ENCODE results near the gene UBP1. TPM values are rescaled to one million over a fixed set of nuclear protein-coding genes. Genes with fewer than 3 reads are reported as not detected.

The UBP1 gene
- total RNA-seq, 1 donor from 2014 or later: 39.3 TPM

DNA sequence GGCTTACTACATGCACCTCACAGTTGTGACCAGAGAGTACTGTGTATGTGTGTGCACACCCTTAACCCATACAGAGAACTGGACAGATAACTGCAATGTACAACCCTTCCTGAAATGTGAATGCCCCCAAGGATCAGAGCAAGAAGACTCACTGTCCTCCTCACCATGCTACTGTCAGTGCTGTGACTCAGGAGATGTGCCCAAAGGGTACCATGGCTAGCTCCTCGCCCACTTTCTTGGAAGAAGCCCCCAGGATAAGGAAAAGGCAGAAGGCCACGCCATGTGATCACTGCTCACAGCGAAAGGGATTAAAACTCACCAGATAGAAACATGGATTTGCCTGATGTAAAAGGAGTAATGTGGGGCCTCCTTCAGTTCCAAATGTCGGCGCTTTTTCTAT lies 41.8 kb downstream of the UBP1 start:
- ATAC-seq (no peak), DNase-seq (no peak)
- intact Hi-C loops (cut with micrococcal nuclease): no loop called here

DNA sequence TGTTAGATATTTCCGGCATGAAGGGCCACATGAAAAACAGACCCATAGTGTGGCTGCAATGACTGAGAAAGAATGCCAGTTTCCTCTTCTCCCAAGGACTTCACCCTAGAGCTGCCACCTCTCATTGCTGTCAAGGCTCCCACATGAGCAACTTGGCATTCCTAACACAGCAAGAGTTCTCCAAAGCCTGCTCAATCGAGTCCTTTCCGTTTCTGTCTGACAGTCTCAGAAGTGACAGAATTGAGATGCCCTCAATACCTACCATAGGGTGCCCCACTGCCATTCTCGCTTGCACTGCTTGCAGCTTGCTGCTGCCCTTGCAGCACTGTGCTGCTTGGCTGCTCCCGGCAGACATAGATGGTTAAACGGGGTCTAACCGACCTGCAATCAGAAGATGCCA lies 44.3 kb downstream of the UBP1 start:
- no peak for ATAC-seq
- no peak for DNase-seq
- intact Hi-C loops (cut with micrococcal nuclease): no loop called here

DNA sequence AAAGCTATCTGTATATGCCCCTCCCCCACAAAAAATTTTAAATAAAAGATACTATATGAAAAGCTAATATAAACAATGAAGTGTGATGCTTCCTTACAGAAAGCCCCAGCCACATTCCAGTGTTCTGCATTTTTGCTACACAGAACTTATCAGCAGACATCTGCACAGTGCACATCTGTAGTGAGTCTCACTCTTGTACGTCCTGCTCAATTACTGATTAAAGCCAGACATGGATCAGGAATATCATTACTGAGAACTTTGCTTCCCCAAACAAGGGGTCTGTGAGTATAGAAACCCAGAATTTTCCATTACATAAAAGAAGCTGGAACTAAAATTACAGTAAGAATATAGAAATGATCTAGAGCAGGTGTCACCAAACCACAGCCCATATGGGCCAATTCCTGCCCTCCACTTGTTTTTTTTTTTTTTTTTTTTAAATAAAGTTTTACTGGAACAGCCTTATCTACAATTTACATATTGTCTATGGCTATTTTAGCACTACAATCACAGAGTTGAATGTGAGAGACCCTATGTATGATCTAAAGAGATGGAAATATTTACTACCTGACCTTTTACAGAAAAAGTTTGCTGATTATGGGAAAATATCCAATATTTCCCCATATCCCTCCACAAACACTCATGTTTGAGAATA lies 45.7 kb downstream of the UBP1 start:
- no peak for ATAC-seq
- intact Hi-C loops (cut with micrococcal nuclease): no loop called here
- no peak for DNase-seq

DNA sequence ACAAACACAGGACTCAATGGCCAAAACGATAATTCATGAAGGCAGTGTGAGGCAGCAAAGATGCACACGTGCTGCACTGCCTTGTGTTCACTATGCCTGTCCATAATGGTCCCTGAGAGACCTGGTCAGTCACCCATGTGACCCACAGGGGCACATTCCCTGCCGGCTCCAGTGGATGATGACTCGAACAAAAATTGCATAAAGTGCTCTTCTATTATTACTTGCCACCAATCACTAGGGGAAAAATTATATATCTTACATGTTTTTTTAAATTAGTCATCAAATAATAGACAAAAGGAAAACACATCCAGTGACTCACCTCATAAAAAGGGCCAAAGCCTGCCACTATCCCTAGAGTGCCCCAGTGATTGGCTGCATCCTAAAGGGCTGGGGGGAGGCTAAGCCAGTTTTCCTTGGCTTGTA lies 47.5 kb downstream of the UBP1 start:
- ATAC-seq (no peak), DNase-seq (no peak)
- intact Hi-C loops (cut with micrococcal nuclease): no loop called here

DNA sequence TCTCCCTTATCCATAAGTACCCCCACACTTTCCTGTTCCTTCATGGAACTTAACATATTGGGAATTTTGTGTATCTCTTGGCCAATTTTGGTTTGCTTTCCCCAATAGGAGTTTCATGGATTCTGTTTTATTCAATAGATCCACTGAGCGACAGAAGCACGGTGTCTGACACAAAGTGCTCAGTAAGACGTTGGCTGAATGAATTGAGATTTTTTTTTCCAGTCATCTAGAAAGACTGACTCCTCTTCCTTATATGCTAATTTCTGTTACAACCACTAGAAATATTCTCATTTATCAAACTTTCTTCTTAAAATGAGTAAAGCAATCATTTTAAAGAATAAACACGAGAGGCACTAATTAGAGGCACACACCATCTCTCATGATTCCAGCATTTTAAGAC lies 48.1 kb downstream of the UBP1 start:
- DNase-seq: no peak
- ATAC-seq: no peak
- intact Hi-C loops (cut with micrococcal nuclease): no loop called here

DNA sequence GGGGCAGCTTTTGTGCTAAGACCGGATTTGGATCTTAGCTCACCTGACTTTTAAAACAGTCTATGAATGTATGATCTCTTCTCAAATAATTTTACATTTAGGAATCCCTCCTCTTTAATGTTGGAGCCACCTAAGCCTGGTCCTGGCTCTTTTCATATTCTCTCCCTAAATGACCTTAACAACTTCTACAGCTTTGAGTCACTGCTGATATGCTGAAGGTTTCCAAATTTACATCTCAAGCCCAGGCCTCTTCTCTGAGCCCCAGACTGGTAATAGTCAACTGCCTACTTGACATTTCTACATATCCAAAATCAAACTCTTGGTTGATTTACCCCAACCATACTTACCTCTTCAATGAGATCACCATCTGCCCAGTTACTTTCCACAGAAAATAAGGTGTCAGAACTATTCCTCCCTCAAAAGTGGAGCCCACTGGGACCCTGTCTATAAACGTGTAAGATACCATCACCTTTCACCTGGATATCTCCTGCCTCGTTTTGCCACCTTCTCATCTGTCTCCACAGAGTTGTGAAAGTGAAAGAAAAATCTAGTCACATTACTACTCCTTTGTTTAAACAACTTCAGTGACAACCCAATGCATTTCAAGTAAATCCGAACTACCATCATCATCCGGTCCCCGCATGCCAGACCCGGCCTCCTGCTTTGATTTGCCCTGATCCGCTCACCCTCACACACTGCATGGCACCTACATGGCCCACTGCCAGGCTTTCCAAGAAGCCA lies 48.8 kb downstream of the UBP1 start:
- intact Hi-C loops (cut with micrococcal nuclease): no loop called here
- peak; percentile 77 for ATAC-seq
- DNase-seq: no peak

DNA sequence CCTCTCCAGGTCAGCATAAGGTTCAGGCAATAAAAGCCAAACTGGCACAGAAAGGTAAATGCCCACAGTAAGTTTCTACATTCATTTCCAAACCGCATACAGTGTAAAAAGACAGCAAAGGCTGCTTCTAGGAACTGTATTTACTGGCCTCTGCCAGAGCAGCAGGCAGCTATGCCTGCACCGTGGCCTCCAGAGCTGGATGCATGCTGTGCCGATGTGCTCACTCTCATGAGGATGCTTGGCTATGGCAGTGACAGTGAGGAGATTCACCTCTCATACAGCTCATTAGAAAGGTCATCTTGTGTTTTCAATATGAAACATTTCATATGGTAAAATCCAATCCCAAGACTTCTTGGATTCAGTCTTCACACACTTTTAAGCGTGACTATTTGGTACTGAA lies 50.3 kb downstream of the UBP1 start:
- DNase-seq (no peak), ATAC-seq (no peak)
- intact Hi-C loops (cut with micrococcal nuclease): no loop called here

DNA sequence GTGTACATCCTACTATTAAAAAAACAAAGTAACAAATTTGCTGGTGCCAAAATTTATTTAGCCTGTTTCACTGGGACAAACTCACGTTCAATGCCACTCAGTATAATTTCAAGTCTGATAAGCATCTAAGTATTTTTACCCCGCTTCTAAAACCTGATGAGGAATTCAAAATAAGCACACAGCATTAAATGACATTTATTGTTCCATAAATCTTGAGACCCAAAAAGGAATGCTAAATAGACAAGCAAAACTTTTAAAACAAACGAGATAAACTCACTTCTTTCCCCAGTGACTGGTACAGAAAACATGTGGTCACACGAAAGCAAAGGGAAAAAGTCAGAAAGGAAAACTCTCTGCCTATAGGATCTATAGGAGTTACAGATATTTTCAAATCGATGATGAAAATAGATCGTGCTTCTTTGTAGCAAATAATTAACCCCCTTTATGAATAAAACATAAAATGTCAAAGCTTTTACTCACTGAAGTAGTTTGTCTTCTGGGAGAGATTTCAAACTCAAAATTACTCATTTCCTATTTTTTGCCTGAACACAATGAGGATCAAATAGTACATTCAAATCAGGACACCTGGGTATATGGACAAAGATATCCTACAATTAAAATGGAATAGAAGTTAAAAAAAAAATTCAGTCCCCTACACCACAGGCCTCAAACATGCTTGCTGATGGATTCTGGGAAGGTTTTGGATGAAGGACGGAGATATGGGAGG lies 51.7 kb downstream of the UBP1 start:
- no peak for DNase-seq

DNA sequence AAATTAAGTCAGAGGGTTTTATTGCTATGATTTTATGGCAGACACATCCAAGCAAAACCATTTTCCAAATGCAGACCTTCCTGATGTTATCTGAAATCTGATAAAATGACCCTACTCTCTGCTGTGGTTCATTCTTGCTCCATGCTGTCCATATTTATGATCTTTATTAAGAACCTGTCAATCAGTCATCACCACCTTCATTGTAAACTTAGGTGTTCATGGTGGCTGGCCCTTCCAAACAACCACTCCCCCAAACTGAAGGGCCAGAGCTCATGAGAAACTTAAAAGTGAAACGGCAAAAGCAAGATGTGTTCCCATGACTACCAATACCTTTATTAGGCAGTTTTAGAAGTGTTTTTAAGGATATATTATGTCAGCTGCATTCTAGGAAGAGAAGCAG lies 53.6 kb downstream of the UBP1 start:
- DNase-seq (no peak), ATAC-seq (no peak)
- intact Hi-C loops (cut with micrococcal nuclease): no loop called here

More for the DNA sequence above, 51.7 kb downstream of the UBP1 start:
- ATAC-seq: no peak
- intact Hi-C loops (cut with micrococcal nuclease): no loop called here

DNA sequence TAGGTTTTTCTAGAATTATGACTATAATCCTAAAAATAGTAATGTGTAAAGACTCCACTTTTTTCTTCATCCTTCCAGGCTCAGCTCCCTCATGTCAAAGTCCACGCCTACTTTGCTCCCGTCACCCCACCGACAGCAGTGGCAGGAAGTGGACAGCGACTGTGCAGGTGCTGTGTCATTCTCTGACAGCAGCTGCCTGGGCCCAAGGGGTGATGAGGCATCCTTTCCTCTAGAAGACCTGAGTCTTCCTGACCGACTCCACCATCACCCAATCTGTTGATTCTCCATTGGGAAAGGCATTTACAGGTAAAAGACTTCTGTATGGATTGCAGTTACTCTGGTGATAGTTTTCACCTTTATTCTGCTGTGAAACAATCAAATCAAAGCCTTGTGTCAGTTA lies 54.8 kb downstream of the UBP1 start:
- DNase-seq (no peak), ATAC-seq (no peak)
- intact Hi-C loops (cut with micrococcal nuclease): no loop called here

DNA sequence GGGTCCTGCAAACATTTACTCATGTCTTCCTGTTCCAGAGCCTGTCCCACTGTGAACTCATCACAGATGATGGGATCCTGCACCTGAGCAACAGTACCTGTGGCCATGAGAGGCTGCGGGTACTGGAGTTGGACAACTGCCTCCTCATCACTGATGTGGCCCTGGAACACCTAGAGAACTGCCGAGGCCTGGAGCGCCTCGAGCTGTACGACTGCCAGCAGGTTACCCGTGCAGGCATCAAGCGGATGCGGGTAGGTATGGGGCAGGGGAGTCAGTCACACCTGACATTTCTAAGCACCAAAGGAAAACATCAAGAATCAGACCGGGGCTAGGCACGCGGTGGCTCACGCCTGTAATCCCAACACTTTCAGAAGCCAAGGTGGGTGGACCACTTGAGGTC lies 56.3 kb downstream of the UBP1 start:
- DNase-seq: no peak
- ATAC-seq: no peak
- intact Hi-C loops (cut with micrococcal nuclease): no loop called here

DNA sequence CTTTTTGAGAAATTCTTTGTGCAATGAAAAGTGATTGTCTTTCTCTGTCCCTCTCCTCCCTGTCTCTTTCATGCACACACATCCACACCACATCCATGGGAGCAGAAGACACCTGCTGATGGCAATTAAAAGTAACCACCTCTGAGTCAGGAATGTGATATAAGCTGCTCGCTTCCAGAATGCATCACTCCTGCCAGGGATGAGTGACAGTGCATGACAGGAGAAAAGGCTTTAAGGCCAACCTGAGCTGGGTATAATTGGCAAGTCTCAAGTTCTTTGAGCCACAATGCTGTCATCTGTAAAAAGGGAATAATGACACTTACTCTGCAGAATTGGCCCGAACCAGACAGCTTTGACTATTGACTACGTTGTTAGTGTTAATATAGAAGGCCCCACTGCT lies 59.6 kb downstream of the UBP1 start:
- intact Hi-C loops (cut with micrococcal nuclease): no loop called here
- ATAC-seq (no peak), DNase-seq (no peak)

DNA sequence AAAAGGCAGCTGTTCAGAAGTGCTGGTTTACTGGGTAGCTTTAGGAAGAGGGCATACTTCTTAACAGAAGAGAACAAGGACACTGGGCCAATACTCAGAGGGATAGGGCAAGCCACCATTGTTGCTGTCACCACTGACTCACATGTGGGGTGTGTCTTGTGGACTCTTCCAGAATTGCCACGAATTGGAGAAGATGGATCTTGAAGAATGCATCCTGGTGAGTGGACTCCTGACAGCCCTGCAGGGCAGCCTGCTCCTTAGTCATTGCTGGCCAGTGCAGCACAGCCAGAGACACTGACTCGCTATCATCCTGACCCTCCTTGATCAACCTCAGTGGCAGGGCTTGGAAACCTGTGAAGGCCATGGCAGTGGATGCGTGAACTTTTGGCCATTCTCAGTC lies 62.3 kb downstream of the UBP1 start:
- intact Hi-C loops (cut with micrococcal nuclease): no loop called here
- DNase-seq (no peak), ATAC-seq (no peak)

DNA sequence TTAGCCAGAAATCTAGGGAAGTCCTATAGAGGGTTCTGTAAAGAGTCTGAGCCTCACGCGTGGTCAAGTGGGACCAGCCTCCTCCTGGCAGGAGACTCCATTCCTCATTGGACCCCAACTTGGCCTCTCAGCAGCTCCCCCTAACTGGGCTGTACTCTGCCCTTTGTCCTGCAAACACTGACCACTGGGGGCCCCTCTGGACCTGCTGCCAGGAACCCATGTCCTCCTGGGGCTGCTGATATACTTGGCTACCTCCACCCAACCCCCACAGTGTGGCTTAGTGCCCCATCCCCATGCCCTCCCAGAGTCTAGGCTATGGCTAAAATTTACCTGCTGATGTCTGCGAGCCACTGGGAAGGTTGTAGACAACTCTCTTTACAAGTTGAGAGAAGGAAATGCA lies 62.7 kb downstream of the UBP1 start:
- intact Hi-C loops (cut with micrococcal nuclease): no loop called here
- ATAC-seq (no peak), DNase-seq (no peak)

DNA sequence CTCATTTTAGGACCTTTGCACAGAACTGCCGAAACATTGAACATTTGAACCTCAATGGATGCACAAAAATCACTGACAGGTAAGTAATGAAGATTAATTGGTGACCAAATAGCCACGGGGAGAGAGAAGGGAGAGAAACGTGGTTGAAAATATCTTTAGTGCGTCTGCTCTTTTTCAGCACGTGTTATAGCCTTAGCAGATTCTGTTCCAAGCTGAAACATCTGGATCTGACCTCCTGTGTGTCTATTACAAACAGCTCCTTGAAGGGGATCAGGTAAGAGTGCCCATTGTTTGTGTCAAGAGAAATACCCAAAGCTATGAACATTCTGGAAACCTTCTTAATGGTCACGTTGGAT lies 67.1 kb downstream of the UBP1 start:
- no peak for ATAC-seq
- intact Hi-C loops (cut with micrococcal nuclease): loop anchor here (5.0 kb wide), 1 partner anchor 241 kb away; no protein-coding TSS in a partner anchor

DNA sequence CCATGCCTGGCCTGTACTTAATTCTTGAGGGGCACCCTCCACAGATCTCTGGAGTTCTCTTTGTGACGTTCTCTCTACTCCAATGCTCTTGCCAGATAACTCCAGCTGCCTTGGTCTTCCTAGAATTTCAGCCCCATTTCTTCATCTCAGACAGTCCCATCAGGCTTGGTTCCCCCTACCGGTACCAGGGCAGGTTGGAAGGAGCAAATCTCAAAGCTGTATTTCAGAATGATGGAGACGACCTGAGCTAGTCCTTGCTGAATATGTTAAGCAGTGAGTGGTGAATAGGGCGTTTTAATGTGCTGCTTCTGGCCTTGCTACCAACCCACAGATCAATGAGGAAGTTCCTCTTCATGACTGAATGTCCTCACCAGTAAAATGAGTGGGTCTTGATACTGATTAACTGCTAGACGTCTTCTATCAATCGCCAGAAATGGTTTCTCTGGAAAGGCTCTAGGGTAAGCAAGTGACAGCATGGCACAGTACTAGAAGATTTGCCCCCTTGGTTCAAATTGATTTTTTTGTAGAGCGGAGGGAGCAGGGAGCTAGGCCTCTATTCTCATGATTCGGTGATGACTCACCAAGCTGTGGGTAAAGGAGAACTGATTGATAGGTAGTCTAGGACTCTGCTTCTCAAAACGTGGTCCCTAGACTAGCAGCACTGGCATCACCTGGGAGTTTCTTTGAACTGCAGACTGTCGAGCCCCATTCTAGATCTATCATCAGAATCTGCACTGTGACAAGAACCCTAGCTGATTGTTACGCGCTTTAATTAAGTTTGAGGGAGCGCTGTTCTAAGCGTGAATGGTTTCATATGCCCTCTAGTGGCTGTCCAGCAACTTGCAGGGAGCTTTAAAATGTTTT lies 67.8 kb downstream of the UBP1 start:
- intact Hi-C loops (cut with micrococcal nuclease): loop anchor here (5.0 kb wide), 1 partner anchor 240 kb away; no protein-coding TSS in a partner anchor
- DNase-seq (no peak), ATAC-seq (peak; percentile 74)

More for the DNA sequence above, 67.1 kb downstream of the UBP1 start:
- no peak for DNase-seq

DNA sequence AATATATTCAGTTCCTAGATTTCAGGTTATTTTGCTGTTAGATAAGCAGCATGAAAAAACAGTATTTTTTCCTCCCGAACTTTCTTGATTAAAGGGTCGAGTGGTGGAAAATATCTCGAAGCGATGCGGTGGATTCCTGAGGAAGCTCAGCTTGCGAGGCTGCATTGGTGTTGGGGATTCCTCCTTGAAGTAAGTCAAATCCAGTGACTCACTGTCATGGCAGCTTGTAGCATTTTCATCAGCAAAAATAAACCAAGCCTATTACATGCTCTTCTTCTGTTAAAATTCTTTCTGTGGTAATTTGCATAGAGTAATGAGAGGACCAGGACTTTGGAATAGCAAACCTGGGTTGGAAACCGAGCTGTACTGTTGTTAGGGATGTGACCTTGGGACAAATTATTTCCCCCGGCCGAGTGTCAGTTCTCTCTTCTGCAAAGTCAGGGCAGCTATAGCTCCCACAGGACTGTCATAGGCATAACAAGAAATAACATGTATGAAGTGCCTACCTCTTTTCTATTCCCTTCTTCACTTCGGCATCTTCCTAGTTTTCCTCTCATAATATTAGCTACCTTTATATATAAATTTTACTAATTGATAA lies 75.6 kb downstream of the UBP1 start:
- intact Hi-C loops (cut with micrococcal nuclease): no loop called here
- ATAC-seq (no peak), DNase-seq (no peak)

DNA sequence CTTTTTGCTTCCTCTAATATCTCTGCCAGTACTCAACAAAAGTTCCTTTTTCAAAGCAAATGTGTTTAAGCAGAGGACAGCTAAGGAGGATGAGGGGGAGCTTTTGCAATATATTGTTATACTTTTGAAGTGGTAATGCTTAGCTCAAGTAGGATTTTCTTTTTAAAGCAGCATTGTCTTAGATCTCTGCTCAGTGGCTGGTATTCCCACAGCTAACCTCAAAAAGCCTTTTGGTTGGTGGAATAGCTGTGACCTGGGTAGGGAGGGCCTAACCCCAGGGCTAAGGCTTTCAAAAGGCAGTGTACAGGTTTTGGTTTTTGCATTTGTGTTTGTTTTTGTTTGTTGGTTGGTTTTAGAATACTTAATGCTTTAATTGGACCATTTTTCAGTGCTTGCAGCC lies 76.1 kb downstream of the UBP1 start:
- ATAC-seq (no peak), DNase-seq (no peak)
- intact Hi-C loops (cut with micrococcal nuclease): no loop called here

DNA sequence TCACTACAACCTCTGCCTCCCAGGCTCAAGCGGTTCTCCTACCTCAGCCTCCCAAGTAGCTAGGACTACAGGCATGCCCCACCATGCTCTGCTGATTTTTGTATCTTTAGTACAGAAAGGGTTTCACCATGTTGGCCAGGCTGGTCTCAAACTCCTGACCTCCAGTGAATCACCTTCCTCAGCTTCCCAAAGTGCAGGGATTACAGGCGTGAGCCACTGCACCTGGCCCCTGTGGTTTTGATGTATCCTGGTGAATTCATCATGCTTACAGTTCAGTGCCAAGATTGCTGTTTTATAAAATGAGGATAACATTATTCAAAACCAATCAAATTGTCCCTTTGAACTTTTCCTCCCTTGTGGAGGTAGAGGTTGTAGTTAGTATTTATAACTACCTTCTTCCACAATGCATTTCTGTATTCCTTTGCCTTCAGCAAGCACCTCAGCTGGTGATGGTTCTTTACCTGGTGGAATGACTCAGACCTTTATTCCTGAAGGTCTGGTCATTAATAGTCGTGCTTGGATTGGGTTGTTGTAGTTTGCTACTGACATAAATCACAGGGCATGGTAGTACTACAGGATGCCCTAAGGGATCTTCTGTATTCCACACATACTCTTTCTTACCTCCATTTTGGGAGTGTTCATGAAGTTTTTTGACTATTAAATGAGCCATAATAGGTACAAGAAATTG lies 76.9 kb downstream of the UBP1 start:
- DNase-seq: no peak
- intact Hi-C loops (cut with micrococcal nuclease): no loop called here
- ATAC-seq: no peak

Measured in left ventricle myocardium superior (tissue), 1 donor.